Measurements from ENCODE around the gene TYW5. TPM values are rescaled to one million over a fixed set of nuclear protein-coding genes. Genes with fewer than 3 reads are reported as not detected.

The TYW5 gene
- total and polyA plus RNA-seq, 2 of the 13 experiments (the other 11 are each of a cell fraction or from before 2014, with no cell fraction given), result 8.3 to 14.6 TPM

GRCh38 chr2:199911052-199911876 lies 44.0 kb downstream of the TYW5 start, which contains the start of gene C2orf69 (continued):
- peak; percentile 94 for TF ChIP-seq ZFY (CRISPR knock-in tag; IDR thresholded peaks at IDR 0.05)
- peak; percentile 69; the same call in 1 of the 2 replicates for TF ChIP-seq ZIK1 (CRISPR knock-in tag; IDR thresholded peaks at IDR 0.05; ENCODE audit: borderline replicate concordance, low read depth)
- TF ChIP-seq KDM4B (CRISPR knock-in tag; IDR thresholded peaks at IDR 0.05), result peak; percentile 73; the same call in 1 of the 2 replicates
- TF ChIP-seq FOXC1 (CRISPR knock-in tag; IDR thresholded peaks at IDR 0.05; ENCODE audit: borderline replicate concordance), result no peak
- TF ChIP-seq RBM39 (IDR thresholded peaks at IDR 0.05; ENCODE audit: low read depth, low read length, poor library complexity, severe bottlenecking), result peak; percentile 55
- peak; percentile 97 for TF ChIP-seq HOXA3 (CRISPR knock-in tag; IDR thresholded peaks at IDR 0.05)
- no peak for TF ChIP-seq ZNF382 (CRISPR knock-in tag; IDR thresholded peaks at IDR 0.05; ENCODE audit: borderline replicate concordance)
- no peak for TF ChIP-seq FOXP1 (IDR thresholded peaks at IDR 0.05)
- TF ChIP-seq FOXP1 (CRISPR knock-in tag; IDR thresholded peaks at IDR 0.05), result no peak
- TF ChIP-seq ZSCAN20 (CRISPR knock-in tag; IDR thresholded peaks at IDR 0.05; ENCODE audit: borderline replicate concordance), result peak; percentile 81; the same call in 1 of the 2 replicates
- TF ChIP-seq RFX3 (CRISPR knock-in tag; IDR thresholded peaks at IDR 0.05), result no peak
- TF ChIP-seq ZNF879 (CRISPR knock-in tag; IDR thresholded peaks at IDR 0.05), result peak; percentile 66
- no peak for TF ChIP-seq ZBTB1 (CRISPR knock-in tag; IDR thresholded peaks at IDR 0.05; ENCODE audit: borderline replicate concordance)
- peak; percentile 77 for TF ChIP-seq KAT8 (CRISPR knock-in tag; IDR thresholded peaks at IDR 0.05)
- no peak for TF ChIP-seq ZNF10 (CRISPR knock-in tag; IDR thresholded peaks at IDR 0.05; ENCODE audit: borderline replicate concordance, low read depth)
- peak; percentile 85 for TF ChIP-seq ZSCAN25 (CRISPR knock-in tag; IDR thresholded peaks at IDR 0.05)
- TF ChIP-seq SP140L (CRISPR knock-in tag; IDR thresholded peaks at IDR 0.05; ENCODE audit: borderline replicate concordance), result 0 out of 2 replicates have a peak, but pooled peaks have one; percentile 58
- 0 out of 2 replicates have a peak, but pooled peaks have one; percentile 70 for TF ChIP-seq FOXM1 (CRISPR knock-in tag; IDR thresholded peaks at IDR 0.05)
- peak; percentile 79 for TF ChIP-seq SAFB2 (CRISPR knock-in tag; IDR thresholded peaks at IDR 0.05; ENCODE audit: borderline replicate concordance, low read depth)
- TF ChIP-seq TEAD3 (CRISPR knock-in tag; optimal IDR thresholded peaks at IDR 0.05; ENCODE audit: borderline replicate concordance), result peak; percentile 3
- peak; percentile 65; the same call in 1 of the 2 replicates for TF ChIP-seq ZNF205 (CRISPR knock-in tag; IDR thresholded peaks at IDR 0.05)
- no peak for TF ChIP-seq MLX (CRISPR knock-in tag; IDR thresholded peaks at IDR 0.05)
- peak; percentile 53 for TF ChIP-seq ZNF18 (CRISPR knock-in tag; IDR thresholded peaks at IDR 0.05; ENCODE audit: insufficient replicate concordance)
- TF ChIP-seq IRF2 (CRISPR knock-in tag; IDR thresholded peaks at IDR 0.05), result peak; percentile 64; the same call in 1 of the 2 replicates
- 0 out of 2 replicates have a peak, but pooled peaks have one; percentile 18 for TF ChIP-seq PAX8 (CRISPR knock-in tag; IDR thresholded peaks at IDR 0.05; ENCODE audit: borderline replicate concordance)
- TF ChIP-seq SATB2 (CRISPR knock-in tag; IDR thresholded peaks at IDR 0.05), result peak; percentile 65; the same call in 1 of the 2 replicates
- no peak for TF ChIP-seq ZNF841 (CRISPR knock-in tag; IDR thresholded peaks at IDR 0.05; ENCODE audit: borderline replicate concordance)
- TF ChIP-seq GPN1 (CRISPR knock-in tag; IDR thresholded peaks at IDR 0.05; ENCODE audit: borderline replicate concordance), result no peak
- no peak for TF ChIP-seq EZH2 (conservative IDR thresholded peaks at IDR 0.05; ENCODE audit: low read depth, low read length)
